Ovary (tissue), 3 donors: ENCODE measurements around the gene PMFBP1.

Source experiments
- EP300 ChIP-seq: sonication (generic); formaldehyde crosslinking; IDR thresholded peaks from one replicate; pipeline ENCODE4 v1.6.1; 2017; ENCODE audit warnings: antibody characterized with exemption
- POLR2A ChIP-seq: fragments of 450-650 bp; IDR thresholded peaks from one replicate; pipeline ENCODE4 v1.6.1; 2017; ENCODE audit warnings: antibody characterized with exemption, mild to moderate bottlenecking, moderate library complexity
- TF ChIP-seq, protein P1 (sequence below), 3 donors: fragments of 450-650 bp in 2 of 3; fragments of 200-600 bp in 1 of 3; IDR thresholded peaks; one replicate each; pipeline versions ENCODE4 v1.5.1 to v1.8.0; 2016 to 2022; ENCODE audit warnings: antibody characterized with exemption in 3 of 3, mild to moderate bottlenecking in 1 of 3
- donor health status: DM: no; HTN: no; CAD: no.

- TF ChIP-seq, protein P1, sequence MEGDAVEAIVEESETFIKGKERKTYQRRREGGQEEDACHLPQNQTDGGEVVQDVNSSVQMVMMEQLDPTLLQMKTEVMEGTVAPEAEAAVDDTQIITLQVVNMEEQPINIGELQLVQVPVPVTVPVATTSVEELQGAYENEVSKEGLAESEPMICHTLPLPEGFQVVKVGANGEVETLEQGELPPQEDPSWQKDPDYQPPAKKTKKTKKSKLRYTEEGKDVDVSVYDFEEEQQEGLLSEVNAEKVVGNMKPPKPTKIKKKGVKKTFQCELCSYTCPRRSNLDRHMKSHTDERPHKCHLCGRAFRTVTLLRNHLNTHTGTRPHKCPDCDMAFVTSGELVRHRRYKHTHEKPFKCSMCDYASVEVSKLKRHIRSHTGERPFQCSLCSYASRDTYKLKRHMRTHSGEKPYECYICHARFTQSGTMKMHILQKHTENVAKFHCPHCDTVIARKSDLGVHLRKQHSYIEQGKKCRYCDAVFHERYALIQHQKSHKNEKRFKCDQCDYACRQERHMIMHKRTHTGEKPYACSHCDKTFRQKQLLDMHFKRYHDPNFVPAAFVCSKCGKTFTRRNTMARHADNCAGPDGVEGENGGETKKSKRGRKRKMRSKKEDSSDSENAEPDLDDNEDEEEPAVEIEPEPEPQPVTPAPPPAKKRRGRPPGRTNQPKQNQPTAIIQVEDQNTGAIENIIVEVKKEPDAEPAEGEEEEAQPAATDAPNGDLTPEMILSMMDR (IDR thresholded peaks at IDR 0.05) = no peak
- TF ChIP-seq POLR2A (no peak), EP300 (no peak)
These were observed 15.6 kb upstream of the PMFBP1 start for GRCh38 chr16:72187551-72187950.
